CD4-positive, alpha-beta memory T cell (primary cell): ENCODE results near the gene PET100. TPM values are rescaled to one million over a fixed set of nuclear protein-coding genes. Genes with fewer than 3 reads are reported as not detected.
A peak's percentile ranks its signal among the peaks of the same experiment; 100 is the strongest.

Experiments used
- CTCF ChIA-PET: fragments of 350-600 bp; sonication (Branson Sonifier 250); formaldehyde crosslinking; loops from one replicate; lab custom pipeline; 2021; ENCODE audit warnings: inconsistent platforms; ENCODE audit not compliant: partially characterized antibody; lab: Charles Lee
- POLR2A ChIA-PET: fragments of 350-600 bp; sonication (Branson Sonifier 250); formaldehyde crosslinking; loops from one replicate; lab custom pipeline; 2021; ENCODE audit not compliant: partially characterized antibody; lab: Charles Lee
- DNase-seq, 5 donors: peaks; one replicate each; pipeline versions ENCODE4 v3.0.0 to v3.0.0-alpha.2; 2020 to 2022; ENCODE audit warnings: mixed read lengths in 1 of 5
- H3K27ac ChIP-seq: one replicate; pipeline ENCODE4 v1.7.0; 2013; ENCODE audit warnings: low read depth, low read length
- H3K27me3 ChIP-seq: 2 replicates; pipeline ENCODE4 v1.7.0; 2013; ENCODE audit warnings: mild to moderate bottlenecking, low read length, moderate library complexity; ENCODE audit not compliant: insufficient read depth
- H3K36me3 ChIP-seq: 2 replicates; pipeline ENCODE4 v1.7.0; 2013; ENCODE audit warnings: mild to moderate bottlenecking, low read length, moderate library complexity; ENCODE audit not compliant: insufficient read depth
- H3K4me1 ChIP-seq: 2 replicates; pipeline ENCODE4 v1.7.0; 2013; ENCODE audit warnings: mild to moderate bottlenecking, low read length, moderate library complexity; ENCODE audit not compliant: insufficient read depth
- H3K4me3 ChIP-seq, 2 donors: one replicate each; pipeline ENCODE4 v1.7.0; 2013; ENCODE audit warnings: low read length in 2 of 2, mild to moderate bottlenecking in 1 of 2
- H3K9me3 ChIP-seq, 2 donors: one replicate each; pipeline ENCODE4 v1.7.0; 2013; ENCODE audit warnings: low read length in 2 of 2, control low read depth in 1 of 2; ENCODE audit not compliant: control insufficient read depth in 1 of 2
- H3K27ac Mint-ChIP-seq, 7 donors: one replicate each; pipeline ENCODE4 v1.8.0; 2020 to 2021; ENCODE audit warnings: mixed read lengths in 7 of 7, mild to moderate bottlenecking in 6 of 7, inconsistent platforms in 3 of 7, moderate library complexity in 3 of 7
- H3K27me3 Mint-ChIP-seq, 2 donors: one replicate each; pipeline ENCODE4 v1.8.0; 2020 to 2021; ENCODE audit warnings: mixed read lengths in 2 of 2
- H3K36me3 Mint-ChIP-seq, 2 donors: one replicate each; pipeline ENCODE4 v1.8.0; 2020 to 2021; ENCODE audit warnings: mixed read lengths in 2 of 2, inconsistent platforms in 1 of 2, mild to moderate bottlenecking in 1 of 2
- H3K4me1 Mint-ChIP-seq, 4 donors: one replicate each; pipeline ENCODE4 v1.8.0; 2020 to 2021; ENCODE audit warnings: mixed read lengths in 4 of 4, mild to moderate bottlenecking in 1 of 4
- H3K4me3 Mint-ChIP-seq, 8 donors: one replicate each; pipeline ENCODE4 v1.8.0; 2020 to 2021; ENCODE audit warnings: mixed read lengths in 8 of 8, mild to moderate bottlenecking in 7 of 8, moderate library complexity in 6 of 8, inconsistent platforms in 3 of 8
- H3K9me3 Mint-ChIP-seq, 8 donors: one replicate each; pipeline ENCODE4 v1.8.0; 2020 to 2021; ENCODE audit warnings: mixed read lengths in 8 of 8, mild to moderate bottlenecking in 5 of 8, inconsistent platforms in 3 of 8, moderate library complexity in 1 of 8
- intact Hi-C: fragments of 100-400 bp; cut with micrococcal nuclease; formaldehyde crosslinking; loops from one replicate; pipeline ENCODE4 v1.15.1; 2023
- polyA plus RNA-seq, 2 donors: library from polyadenylated mRNA; unstranded; fragments of 300-500 nt; fragmentation: Illumina TruSeq; gene quantifications; one replicate each; pipeline ENCODE4 v1.2.3, GENCODE V29; 2021
- total RNA-seq, 2 experiments: library from RNA; stranded (reverse); gene quantifications; one replicate each; pipeline ENCODE4 v1.2.3, GENCODE V29; 2021

The PET100 gene
- total and polyA plus RNA-seq, 4 experiments from 2014 or later = 120 to 279 (median 135) TPM

DNA sequence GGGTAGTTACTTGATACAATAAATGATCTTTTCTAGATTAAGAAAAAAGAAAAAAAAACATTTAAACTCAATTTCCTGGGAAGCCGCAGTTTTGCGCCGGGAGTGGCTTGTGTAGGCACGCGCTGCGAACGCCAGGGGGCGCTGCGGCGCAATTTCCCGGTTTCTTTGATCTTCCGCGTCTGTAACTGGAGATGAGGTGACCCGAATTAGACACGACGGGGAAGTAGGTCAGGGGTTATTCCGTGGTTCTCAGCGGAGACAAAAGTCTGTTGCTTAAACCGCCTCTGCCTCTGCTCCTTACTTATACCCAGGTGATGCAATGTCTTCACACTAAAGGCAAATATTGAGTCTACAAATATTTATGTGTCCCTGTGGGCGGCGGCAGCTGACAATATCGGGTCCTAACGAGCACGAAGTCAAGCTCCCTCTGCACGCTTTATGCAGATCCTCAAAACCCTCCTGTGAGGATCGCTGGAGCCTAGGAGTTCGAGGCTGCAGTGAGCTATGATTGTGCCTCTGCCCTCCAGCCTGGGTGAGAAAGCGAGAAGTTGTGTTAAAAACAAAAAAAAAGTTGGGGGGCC, 22.6 kb downstream of the PET100 start:
- intact Hi-C loops = loop anchor here (1.0 kb wide), 2 partner anchors 27 to 147 kb away; no protein-coding TSS in a partner anchor
- H3K27ac Mint-ChIP-seq = peak overlapping the region; percentile 78 to 95 (median 93)
- H3K4me3 Mint-ChIP-seq = peak overlapping the region; percentile 70 to 88 (median 81)
- no peaks in the 10 kb centered on the region for H3K27me3 Mint-ChIP-seq
- H3K9me3 ChIP-seq = no peaks in the 10 kb centered on the region
- POLR2A ChIA-PET = interaction anchor here (0.7 to 1.6 kb wide), 5 partner anchors 7 to 29 kb away, joined by 3 to 6 read pairs (median 4); partner anchors contain the start of genes PET100, RETN, TRAPPC5 and XAB2
- peak overlapping the region in 1 of 2 donors; percentile 46 for H3K4me3 ChIP-seq
- H3K4me1 ChIP-seq = peaks cover 7% of the 10 kb centered on the region
- peaks cover 6 to 13% (median 10%) of the 10 kb centered on the region in 4 donors for H3K4me1 Mint-ChIP-seq
- CTCF ChIA-PET = interaction anchor here (0.6 to 4.1 kb wide), 15 partner anchors 9 to 217 kb away, joined by 3 to 27 read pairs (median 6); partner anchors contain the start of genes MCOLN1, PCP2, PET100 and RETN
- H3K36me3 Mint-ChIP-seq = peaks cover 2 to 4% of the 10 kb centered on the region in 2 donors
- peaks cover 0 to 4% (median 0%) of the 10 kb centered on the region in 8 donors for H3K9me3 Mint-ChIP-seq
- DNase-seq = peak; percentile 86 to 93 (median 88)
- no peaks in the 10 kb centered on the region for H3K27me3 ChIP-seq
- H3K27ac ChIP-seq = peak overlapping the region; percentile 31
- H3K36me3 ChIP-seq = no peaks in the 10 kb centered on the region

DNA sequence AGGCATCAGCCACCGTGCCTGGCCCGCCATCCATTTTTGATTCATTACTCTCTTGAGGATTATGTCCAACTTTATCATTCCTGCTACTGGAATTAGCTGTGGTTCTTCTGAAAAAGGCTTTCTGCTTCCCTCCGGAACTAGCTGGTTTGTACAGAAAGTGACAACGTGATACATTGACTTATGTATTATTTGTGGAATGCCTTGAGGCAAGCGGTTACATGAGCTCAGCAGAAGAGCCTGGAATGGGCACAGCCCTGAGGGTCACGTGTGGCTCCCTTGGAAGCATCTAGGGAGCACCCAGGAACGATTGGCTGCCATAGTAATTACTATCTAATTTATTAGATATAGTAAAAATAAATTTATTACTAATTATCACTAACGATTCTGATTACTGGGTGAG, 24.8 kb downstream of the PET100 start:
- no peak overlapping the region for H3K4me3 ChIP-seq
- peaks cover 22% of the 10 kb centered on the region for H3K4me1 ChIP-seq
- no peak for DNase-seq
- no peak overlapping the region for H3K27ac ChIP-seq
- no peaks in the 10 kb centered on the region for H3K27me3 ChIP-seq
- H3K9me3 Mint-ChIP-seq = peaks cover 0 to 4% (median 0%) of the 10 kb centered on the region in 8 donors
- ChIA-PET POLR2A (no interaction called here), CTCF (interaction anchor here (1.7 to 5.6 kb wide), 2 partner anchors 14 to 26 kb away, joined by 6 to 22 read pairs; partner anchors contain the start of genes RETN and TRAPPC5)
- H3K27me3 Mint-ChIP-seq = no peaks in the 10 kb centered on the region
- no peaks in the 10 kb centered on the region for H3K36me3 Mint-ChIP-seq
- H3K36me3 ChIP-seq = no peaks in the 10 kb centered on the region
- H3K27ac Mint-ChIP-seq = peak overlapping the region in 2 of 7 donors; percentile 43 to 50
- H3K4me1 Mint-ChIP-seq = peaks cover 11 to 28% (median 17%) of the 10 kb centered on the region in 4 donors
- intact Hi-C loops = no loop called here
- no peak overlapping the region for H3K4me3 Mint-ChIP-seq
- H3K9me3 ChIP-seq = no peaks in the 10 kb centered on the region

GRCh38 chr19:7655581-7655980, 26.0 kb downstream of the PET100 start:
- Mint-ChIP-seq H3K4me1 (peaks cover 11 to 28% (median 17%) of the 10 kb centered on the region in 4 donors), H3K9me3 (peaks cover 0 to 4% (median 0%) of the 10 kb centered on the region in 8 donors), H3K36me3 (no peaks in the 10 kb centered on the region), H3K27ac (peak overlapping the region in 1 of 7 donors; percentile 48), H3K4me3 (no peak overlapping the region), H3K27me3 (no peaks in the 10 kb centered on the region)
- POLR2A ChIA-PET = no interaction called here
- Histone ChIP-seq H3K27ac (no peak overlapping the region), H3K4me3 (no peak overlapping the region), H3K27me3 (no peaks in the 10 kb centered on the region), H3K4me1 (peaks cover 22% of the 10 kb centered on the region), H3K36me3 (no peaks in the 10 kb centered on the region), H3K9me3 (no peaks in the 10 kb centered on the region)
- no peak for DNase-seq
- intact Hi-C loops = no loop called here
- CTCF ChIA-PET = interaction anchor here (0.8 to 5.6 kb wide), 7 partner anchors 14 to 145 kb away, joined by 3 to 22 read pairs (median 3); partner anchors contain the start of genes PET100, RETN, TRAPPC5 and XAB2

GRCh38 chr19:7657131-7657751, 27.6 kb downstream of the PET100 start:
- no peaks in the 10 kb centered on the region for H3K27me3 Mint-ChIP-seq
- CTCF ChIA-PET = interaction anchor here (0.7 to 5.6 kb wide), 6 partner anchors 12 to 582 kb away, joined by 3 to 22 read pairs (median 3); partner anchors contain the start of genes PET100, RETN, TRAPPC5 and XAB2
- H3K36me3 Mint-ChIP-seq = no peaks in the 10 kb centered on the region
- Histone ChIP-seq H3K9me3 (no peaks in the 10 kb centered on the region), H3K4me1 (peaks cover 20% of the 10 kb centered on the region), H3K27me3 (no peaks in the 10 kb centered on the region), H3K4me3 (no peak overlapping the region), H3K27ac (no peak overlapping the region), H3K36me3 (no peaks in the 10 kb centered on the region)
- H3K27ac Mint-ChIP-seq = peak overlapping the region in 2 of 7 donors; percentile 30 to 75
- peaks cover 10 to 24% (median 13%) of the 10 kb centered on the region in 4 donors for H3K4me1 Mint-ChIP-seq
- POLR2A ChIA-PET = interaction anchor here (0.6 to 1.1 kb wide), 2 partner anchors 28 to 174 kb away, joined by 3 to 4 read pairs; partner anchors contain the start of genes PET100 and XAB2
- H3K4me3 Mint-ChIP-seq = no peak overlapping the region
- peaks cover 0 to 4% (median 0%) of the 10 kb centered on the region in 8 donors for H3K9me3 Mint-ChIP-seq
- peak in 1 of 5 donors; percentile 37 for DNase-seq
- intact Hi-C loops = no loop called here

DNA sequence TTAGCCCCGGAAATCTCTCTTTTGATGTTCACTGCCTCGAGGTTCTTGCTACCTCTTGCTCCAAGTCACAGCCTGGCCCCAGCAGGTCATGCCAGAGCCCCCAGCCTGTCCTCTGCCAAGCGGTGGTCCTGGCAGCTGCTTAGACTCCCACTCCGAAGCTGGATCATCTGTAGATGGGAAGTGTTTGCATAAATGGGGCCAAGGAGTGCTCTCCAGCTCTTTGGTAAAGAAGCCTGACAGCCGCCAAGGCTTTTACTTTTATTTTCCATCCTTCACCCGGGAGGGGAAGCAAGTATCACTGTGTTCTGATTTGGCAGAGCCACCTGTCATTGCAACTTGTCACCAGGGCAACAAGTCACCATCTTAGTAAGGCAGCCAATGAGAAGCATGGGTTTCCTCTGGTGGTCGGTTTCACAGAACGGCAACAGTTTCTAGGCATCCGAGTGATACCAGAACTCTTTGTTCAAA, 28.7 kb downstream of the PET100 start:
- CTCF ChIA-PET = interaction anchor here (1.1 to 5.6 kb wide), 3 partner anchors 22 to 142 kb away, joined by 4 to 22 read pairs (median 5); partner anchors contain the start of gene TRAPPC5
- H3K9me3 ChIP-seq = no peaks in the 10 kb centered on the region
- peak overlapping the region; percentile 36 for H3K27ac ChIP-seq
- Mint-ChIP-seq H3K27me3 (no peaks in the 10 kb centered on the region), H3K4me1 (peaks cover 5 to 16% (median 7%) of the 10 kb centered on the region in 4 donors), H3K4me3 (peak overlapping the region; percentile 57 to 79 (median 72)), H3K27ac (peak overlapping the region; percentile 24 to 92 (median 75)), H3K9me3 (no peaks in the 10 kb centered on the region), H3K36me3 (no peaks in the 10 kb centered on the region)
- H3K4me1 ChIP-seq = peaks cover 17% of the 10 kb centered on the region
- H3K27me3 ChIP-seq = no peaks in the 10 kb centered on the region
- intact Hi-C loops = no loop called here
- DNase-seq = peak; percentile 45 to 70 (median 56)
- no peaks in the 10 kb centered on the region for H3K36me3 ChIP-seq
- H3K4me3 ChIP-seq = peak overlapping the region; percentile 29 to 38
- POLR2A ChIA-PET = interaction anchor here (0.6 to 1.4 kb wide), 3 partner anchors 13 to 173 kb away, joined by 3 to 4 read pairs (median 3); no protein-coding TSS in a partner anchor

DNA sequence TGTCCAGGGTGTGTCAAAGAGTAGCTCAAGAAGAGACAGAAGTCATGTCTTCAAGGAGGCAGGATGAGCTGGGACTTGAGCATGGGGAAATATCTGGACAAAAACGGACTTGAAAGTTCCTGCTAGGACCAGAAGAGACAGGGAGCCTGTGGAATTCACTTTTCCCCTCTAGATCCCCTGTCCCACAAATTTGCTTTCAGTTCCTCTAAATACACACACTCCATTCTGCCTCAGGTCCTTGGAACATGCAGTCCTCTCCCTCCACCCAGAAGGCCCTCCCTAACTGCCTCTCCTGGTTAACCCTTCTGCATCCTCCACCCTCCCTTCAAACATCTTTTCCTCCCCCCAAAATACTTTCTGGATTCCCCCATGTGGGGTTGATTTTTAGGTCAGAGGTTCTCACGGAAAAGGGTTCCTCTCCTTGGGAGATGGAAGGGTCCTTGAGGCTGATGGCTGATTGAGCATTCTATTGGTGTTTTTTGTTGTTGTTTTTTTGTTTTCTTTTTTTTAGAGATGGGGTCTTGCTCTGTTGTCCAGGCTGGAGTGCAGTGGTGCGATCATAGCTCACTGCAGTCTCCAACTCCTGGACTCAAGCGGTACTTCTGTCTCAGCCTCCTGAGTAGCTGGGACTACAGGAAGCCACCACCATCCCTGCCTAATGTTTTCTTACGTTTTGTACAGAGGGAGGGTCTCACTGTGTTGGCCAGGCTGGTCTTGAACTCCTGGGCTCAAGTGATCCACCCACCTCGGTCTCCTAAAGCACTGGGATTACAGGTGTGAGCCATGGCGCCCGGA, 32.3 kb downstream of the PET100 start:
- H3K4me3 Mint-ChIP-seq = no peak overlapping the region
- H3K36me3 Mint-ChIP-seq = no peaks in the 10 kb centered on the region
- peaks cover 5 to 16% (median 6%) of the 10 kb centered on the region in 4 donors for H3K4me1 Mint-ChIP-seq
- H3K9me3 Mint-ChIP-seq = no peaks in the 10 kb centered on the region
- ChIA-PET POLR2A (no interaction called here), CTCF (interaction anchor here (1.4 to 2.7 kb wide), 2 partner anchors 10 to 19 kb away, joined by 10 to 12 read pairs; partner anchors contain the start of gene TRAPPC5)
- peak overlapping the region in 1 of 7 donors; percentile 60 for H3K27ac Mint-ChIP-seq
- peaks cover 1 to 2% of the 10 kb centered on the region in 2 donors for H3K27me3 Mint-ChIP-seq
- H3K4me1 ChIP-seq = peaks cover 17% of the 10 kb centered on the region
- H3K36me3 ChIP-seq = no peaks in the 10 kb centered on the region
- H3K27me3 ChIP-seq = no peaks in the 10 kb centered on the region
- H3K27ac ChIP-seq = no peak overlapping the region
- intact Hi-C loops = no loop called here
- no peak overlapping the region for H3K4me3 ChIP-seq
- DNase-seq = no peak
- H3K9me3 ChIP-seq = no peaks in the 10 kb centered on the region
